GM21737 (cell line): ENCODE data around the gene SLC38A2.
A peak's percentile ranks its signal among the peaks of the same experiment; 100 is the strongest.

Source experiments
- ATAC-seq: cut with Tn5 transposase; IDR thresholded peaks from one replicate; pipeline ENCODE4 v1.9.1; 2021; ENCODE audit warnings: mild to moderate bottlenecking, moderate library complexity; ENCODE audit not compliant: unreplicated experiment

Gene SLC38A2

GRCh38 chr12:46395388-46395787 is 22.8 kb upstream of the SLC38A2 start:
- ATAC-seq: no peak

- no peak for ATAC-seq
Measured at GRCh38 chr12:46391630-46392029, 19.1 kb upstream of the SLC38A2 start.

- no peak for ATAC-seq
Measured at GRCh38 chr12:46390881-46391280, 18.3 kb upstream of the SLC38A2 start.

GRCh38 chr12:46390304-46390703 is 17.7 kb upstream of the SLC38A2 start:
- ATAC-seq: no peak

GRCh38 chr12:46389031-46389616 is 16.6 kb upstream of the SLC38A2 start:
- ATAC-seq: no peak

GRCh38 chr12:46388427-46389021 is 16.0 kb upstream of the SLC38A2 start:
- peak; percentile 50 for ATAC-seq

- ATAC-seq: no peak
Measured at GRCh38 chr12:46387670-46388069, 15.1 kb upstream of the SLC38A2 start.

- peak; percentile 34 for ATAC-seq
Measured at GRCh38 chr12:46386877-46387629, 14.5 kb upstream of the SLC38A2 start.

GRCh38 chr12:46386360-46386867 is 13.8 kb upstream of the SLC38A2 start:
- ATAC-seq: no peak

- no peak for ATAC-seq
Measured at GRCh38 chr12:46385438-46385837, 12.9 kb upstream of the SLC38A2 start.

GRCh38 chr12:46384451-46385309 is 12.1 kb upstream of the SLC38A2 start:
- ATAC-seq: no peak

- peak; percentile 32 for ATAC-seq
Measured at GRCh38 chr12:46383654-46384450, 11.3 kb upstream of the SLC38A2 start.

GRCh38 chr12:46382964-46383653 is 10.5 kb upstream of the SLC38A2 start:
- peak; percentile 64 for ATAC-seq

- no peak for ATAC-seq
Measured at GRCh38 chr12:46382408-46382963, 9.9 kb upstream of the SLC38A2 start.

GRCh38 chr12:46380881-46381280 is 8.3 kb upstream of the SLC38A2 start:
- no peak for ATAC-seq

GRCh38 chr12:46380022-46380796 is 7.6 kb upstream of the SLC38A2 start:
- ATAC-seq: no peak

GRCh38 chr12:46379352-46379751 is 6.8 kb upstream of the SLC38A2 start:
- ATAC-seq: no peak

GRCh38 chr12:46378530-46378929 is 6.0 kb upstream of the SLC38A2 start:
- no peak for ATAC-seq

- no peak for ATAC-seq
Measured at GRCh38 chr12:46377678-46378077, 5.1 kb upstream of the SLC38A2 start.
